Right lobe of liver (tissue), 4 donors: ENCODE data around the gene AQP3.

ENCODE experiments used
- CTCF ChIP-seq, 4 donors: fragments of 200-600 bp in 3 of 4; fragments of 450-650 bp in 1 of 4; IDR thresholded peaks; one replicate each; pipeline versions ENCODE4 v1.5.1 to v1.8.0; 2016 to 2022; ENCODE audit warnings: antibody characterized with exemption in 4 of 4, mild to moderate bottlenecking in 2 of 4
- POLR2A ChIP-seq: fragments of 450-650 bp; IDR thresholded peaks from one replicate; pipeline ENCODE4 v1.6.1; 2017; ENCODE audit warnings: antibody characterized with exemption, mild to moderate bottlenecking
- donor health status: DM: no; HTN: no; CAD: no.
- donor health status: DM: no; HTN: no; CAD: no.
- donor health status: DM: no; HTN: yes; CAD: no.

- TF ChIP-seq CTCF (IDR thresholded peaks at IDR 0.05) (no peak), POLR2A (no peak)
Measured at GRCh38 chr9:33435821-33436277, 11.5 kb downstream of the AQP3 start.
